GM19463 (cell line): ENCODE measurements around the gene GPR132.

Experiments
- ATAC-seq: cut with Tn5 transposase; IDR thresholded peaks from one replicate; pipeline ENCODE4 v1.9.1; 2021; ENCODE audit warnings: mild to moderate bottlenecking, moderate library complexity; ENCODE audit not compliant: unreplicated experiment

The GPR132 gene

GRCh38 chr14:105023791-105024480, 41.3 kb downstream of the GPR132 start:
- ATAC-seq = no peak

GRCh38 chr14:105023144-105023543, 42.1 kb downstream of the GPR132 start:
- ATAC-seq = no peak

- no peak for ATAC-seq
These were observed 43.0 kb downstream of the GPR132 start for GRCh38 chr14:105022276-105022670.

DNA sequence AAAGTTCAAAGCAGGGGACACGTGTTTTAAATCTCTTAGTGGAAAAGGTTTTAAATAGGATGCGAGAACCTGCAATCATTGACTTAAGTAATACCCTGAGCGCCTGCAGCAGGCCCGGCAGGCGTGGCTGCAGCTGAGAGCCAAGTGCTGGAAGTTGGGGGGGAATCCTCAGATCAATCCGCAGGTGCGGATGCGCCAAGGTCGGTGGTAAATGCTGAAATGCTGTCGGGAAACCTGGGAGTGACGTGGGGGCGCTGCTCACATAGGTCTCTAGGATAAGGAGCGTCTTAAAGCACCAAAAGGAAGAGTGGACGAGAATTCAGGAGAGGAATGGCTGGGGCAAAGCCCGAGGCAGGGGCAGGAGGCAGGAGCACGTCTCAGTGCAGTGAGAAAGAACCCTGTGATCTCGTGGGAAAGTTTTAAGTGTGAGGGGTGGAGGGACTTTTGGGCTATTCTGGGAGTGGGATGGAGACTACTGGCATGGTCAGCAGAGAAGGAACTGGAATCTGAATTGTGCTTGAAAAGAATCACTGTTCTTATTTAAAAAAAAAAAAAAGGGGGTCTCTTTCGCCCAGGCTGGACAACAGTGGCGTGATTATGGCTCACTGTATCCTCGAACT, 43.5 kb downstream of the GPR132 start:
- no peak for ATAC-seq

- peak; percentile 69 for ATAC-seq
These were observed 44.2 kb downstream of the GPR132 start, which contains the start of gene CDCA4 for GRCh38 chr14:105020815-105021655. TSS of gene CDCA4 (minus strand) at chr14:105021083. CDS start at chr14:105011929, 9,154 bp downstream.

DNA sequence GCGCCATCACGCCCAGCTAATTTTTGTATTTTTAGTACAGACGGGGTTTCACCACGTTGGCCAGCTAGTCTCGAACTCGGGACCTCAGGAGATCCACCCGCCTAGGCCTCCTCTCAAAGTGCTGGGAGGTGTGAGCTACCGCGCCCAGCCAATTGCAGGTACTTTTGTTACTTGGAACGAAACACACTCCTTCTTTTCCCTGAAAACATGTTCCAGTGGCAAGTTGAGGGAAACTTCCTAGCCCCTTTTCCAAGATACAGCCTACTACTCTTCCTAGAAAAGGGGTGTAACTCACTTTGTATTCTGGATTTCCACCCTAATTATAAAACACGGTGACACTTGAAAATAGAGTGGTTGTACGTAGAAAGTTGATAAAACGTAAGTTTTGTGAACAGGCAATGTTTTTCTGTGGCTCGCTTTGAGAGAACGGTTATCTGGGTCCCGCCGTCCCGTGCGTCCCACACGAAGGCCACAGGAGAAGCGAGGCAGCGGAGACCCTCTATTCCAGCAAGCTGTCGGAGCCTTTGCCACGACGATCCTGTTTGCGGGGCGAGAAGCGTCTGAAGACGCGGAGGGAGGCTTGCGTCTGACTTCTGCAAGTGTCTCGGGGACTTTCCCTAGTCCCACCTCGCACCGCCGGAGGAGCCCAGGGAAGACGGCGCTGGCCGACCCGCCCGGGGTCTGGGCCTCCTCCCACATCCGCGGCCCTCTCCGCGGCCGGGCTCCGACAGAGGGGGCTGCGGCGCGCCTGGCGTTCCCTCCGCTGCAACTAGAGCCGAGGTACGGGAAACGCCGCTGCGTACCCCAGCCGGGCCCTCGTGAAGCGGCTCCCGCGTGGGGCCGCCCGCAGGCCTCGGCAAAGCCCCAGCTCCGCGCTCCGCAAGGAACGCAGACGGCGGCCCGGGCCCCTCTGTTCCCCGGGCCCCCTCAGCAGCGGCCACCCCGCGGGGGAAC, 45.1 kb downstream of the GPR132 start:
- peak; percentile 18 for ATAC-seq

DNA sequence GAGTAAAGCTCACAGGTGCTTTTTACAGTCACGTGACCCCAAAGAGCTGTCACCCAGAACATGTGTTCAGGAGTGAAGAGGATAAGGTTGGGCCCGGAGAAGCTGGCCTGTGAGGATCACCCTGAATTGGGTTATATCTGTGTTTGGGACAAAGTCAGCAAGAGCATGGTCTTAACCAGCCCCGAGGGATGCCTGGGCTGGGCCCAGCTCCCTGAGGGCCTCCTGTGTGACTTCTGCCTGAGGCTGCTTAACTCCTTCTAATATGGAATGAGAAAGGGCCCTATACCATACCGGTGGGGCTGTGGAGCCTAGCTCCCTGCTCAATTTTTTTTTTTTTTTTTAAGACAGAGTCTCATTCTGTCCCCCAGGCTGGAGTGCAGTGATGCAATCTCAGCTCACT, 46.8 kb downstream of the GPR132 start:
- no peak for ATAC-seq

DNA sequence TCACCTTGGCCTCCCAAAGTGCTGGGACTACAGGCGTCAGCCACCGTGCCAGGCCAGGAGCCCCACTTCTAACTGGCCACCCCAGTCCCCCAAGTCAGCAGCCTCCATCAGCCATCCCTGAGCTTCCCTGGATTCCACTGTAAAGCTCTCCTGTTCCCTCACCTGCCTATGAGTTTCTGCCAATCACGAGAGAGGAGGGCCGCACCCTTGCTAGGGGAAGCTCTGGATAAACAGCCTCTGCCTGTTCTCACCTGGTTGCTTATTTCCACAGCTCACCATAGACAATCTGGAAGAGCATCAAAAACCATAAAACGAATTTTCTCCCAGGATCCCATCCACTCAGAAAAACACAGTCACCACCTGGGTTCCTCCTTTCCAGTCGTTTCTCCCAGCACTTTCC, 49.3 kb downstream of the GPR132 start:
- ATAC-seq = no peak

GRCh38 chr14:105015242-105015641, 50.0 kb downstream of the GPR132 start:
- ATAC-seq = no peak

DNA sequence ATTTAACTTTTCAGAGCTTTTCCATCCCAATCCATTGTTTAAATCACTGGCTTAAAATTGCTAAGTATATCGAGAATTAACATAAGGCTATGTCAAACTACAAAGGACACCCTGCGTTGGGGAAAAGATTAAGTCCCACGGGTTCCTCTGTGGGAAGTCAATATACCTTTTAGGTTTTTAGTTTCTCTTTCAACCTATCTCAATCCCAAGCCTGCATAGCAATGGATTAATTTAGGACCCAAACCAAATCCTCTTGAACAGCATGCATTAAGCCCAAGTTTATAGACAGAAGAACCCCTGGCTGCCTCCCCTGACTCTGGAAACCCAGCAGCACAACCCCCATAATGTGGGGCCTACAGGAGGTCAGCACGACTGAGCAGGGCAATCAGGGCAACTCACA, 50.6 kb downstream of the GPR132 start:
- no peak for ATAC-seq

DNA sequence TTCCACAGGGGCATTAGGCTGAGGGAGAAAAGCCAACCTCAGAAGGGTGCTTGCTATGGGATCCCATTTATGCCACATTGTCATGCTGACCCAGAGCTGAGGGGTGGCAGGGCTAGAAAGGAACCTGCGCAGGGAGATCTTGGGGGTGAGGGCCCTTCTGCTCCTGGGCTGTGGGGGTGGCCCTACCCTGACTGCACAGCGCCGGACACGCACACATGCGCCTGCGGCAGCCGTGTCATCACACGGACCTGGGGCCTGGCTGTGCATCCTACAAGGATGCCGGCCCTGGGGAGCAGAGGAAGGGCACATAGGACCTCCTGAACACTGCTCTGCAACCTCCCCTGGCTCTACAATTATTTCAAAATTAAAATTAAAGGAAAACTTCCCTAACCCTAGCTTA, 51.2 kb downstream of the GPR132 start:
- no peak for ATAC-seq

DNA sequence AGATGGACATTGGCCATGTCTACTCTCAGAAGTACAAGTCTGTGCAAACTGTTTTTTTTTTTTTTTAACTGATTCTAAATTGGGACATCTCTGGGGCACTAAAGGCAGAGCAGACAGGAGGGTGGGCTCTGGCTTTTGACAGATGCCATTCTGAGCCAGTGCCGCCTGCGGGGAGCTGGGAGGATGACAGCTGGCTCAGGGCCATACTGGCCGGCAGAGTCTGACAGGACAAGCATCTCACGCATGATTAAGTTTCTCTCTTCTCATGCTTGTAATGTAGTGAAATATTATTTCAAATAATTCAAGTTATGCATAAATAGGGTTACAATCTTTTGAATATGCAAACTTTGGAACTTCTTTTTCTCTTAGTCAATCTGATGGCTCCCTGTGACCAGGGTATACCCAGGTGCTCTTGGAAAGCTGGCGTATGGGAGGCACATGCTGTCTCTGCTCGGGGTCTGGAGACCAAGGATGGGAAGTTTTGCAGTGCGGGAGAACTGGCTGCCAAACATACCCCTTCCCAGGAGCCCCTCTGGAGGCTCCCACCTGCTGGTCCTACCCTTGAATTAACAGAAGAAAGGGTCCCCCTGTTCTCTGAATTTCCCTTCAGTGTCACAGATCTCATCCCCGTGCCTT, 52.0 kb downstream of the GPR132 start:
- no peak for ATAC-seq

DNA sequence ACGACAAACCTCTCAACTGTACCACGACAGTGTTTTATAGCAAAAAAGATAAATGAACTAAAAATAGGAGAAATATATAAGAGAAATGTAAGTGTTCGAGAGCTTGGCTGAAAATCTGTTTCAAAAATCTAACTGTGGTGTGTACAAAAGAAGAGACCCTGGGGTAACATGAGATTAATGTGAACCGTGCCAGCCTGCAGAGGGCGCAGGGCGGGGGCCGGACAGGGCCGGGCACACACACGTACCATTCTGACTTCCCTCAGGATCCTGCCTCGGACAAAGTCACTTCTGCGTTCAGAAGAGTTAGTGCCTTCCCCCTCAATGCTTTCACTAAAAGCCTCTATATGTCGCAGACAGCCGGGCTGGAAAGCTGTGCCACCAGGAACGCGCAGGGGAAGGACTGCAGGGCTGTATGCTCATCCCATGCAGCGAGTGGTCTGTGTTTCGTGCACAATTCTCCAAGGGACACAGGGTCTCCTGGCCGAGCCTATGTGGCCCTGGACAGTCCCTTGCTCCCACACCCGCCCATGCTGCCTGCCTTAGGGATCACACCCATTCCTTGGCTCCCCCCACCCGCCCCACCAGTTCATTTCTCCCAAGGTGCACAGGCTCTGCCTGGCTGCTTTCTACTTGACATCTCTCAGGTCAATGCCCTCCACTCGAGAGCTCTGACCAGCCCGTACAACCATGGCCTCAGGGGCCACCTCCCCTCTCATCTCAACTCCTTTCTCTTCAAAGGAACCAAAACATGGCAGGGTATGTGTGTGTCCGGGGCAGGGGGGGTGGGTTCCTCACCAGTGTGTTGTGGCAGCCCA, 52.9 kb downstream of the GPR132 start:
- no peak for ATAC-seq

GRCh38 chr14:105011312-105011990, 53.8 kb downstream of the GPR132 start:
- ATAC-seq = no peak

- ATAC-seq = no peak
These were observed 54.3 kb downstream of the GPR132 start for GRCh38 chr14:105010891-105011291.

GRCh38 chr14:105010106-105010505, 55.1 kb downstream of the GPR132 start:
- ATAC-seq = no peak

DNA sequence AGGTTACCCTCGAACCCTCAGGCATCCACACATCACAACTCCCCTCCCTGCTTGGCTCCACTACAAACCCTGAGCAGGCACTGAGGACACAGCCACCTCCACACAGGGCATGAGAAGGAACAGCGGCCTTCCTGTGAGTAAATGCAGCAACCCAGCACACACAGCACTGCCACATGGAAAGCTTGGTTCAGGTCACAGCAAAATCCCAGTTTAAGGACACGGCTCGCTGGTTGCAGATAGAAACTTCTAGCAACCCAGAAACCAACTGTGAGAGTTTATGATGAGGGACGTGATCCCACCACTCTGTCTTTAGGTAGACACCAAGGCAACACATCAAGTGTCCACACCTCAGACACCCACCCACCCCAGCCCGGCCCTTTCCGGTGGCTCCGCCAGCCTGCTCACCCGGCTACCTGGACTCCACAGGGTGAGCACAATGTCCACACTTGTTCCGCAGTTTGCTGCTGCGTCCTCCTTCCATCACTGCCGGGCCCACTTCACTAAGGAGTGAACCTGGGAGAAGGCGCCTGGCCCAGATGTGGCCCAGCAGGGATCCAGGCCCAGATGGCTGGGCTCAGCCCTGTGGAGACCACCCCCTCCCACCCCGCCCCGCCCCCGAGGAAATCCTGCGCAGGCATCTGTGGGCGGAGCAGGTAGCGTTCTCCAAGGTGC, 57.5 kb downstream of the GPR132 start:
- no peak for ATAC-seq
